K562 (cell line): Measurements from ENCODE around the gene ELOVL1. TPM values are rescaled to one million over a fixed set of nuclear protein-coding genes. Genes with fewer than 3 reads are reported as not detected.

Experiments used
- BRD9 ChIP-seq: fragments of 450-650 bp; IDR thresholded peaks from 2 replicates; pipeline ENCODE4 v1.6.1; 2018; ENCODE audit warnings: low read depth; ENCODE audit not compliant: partially characterized antibody
- IRF2 ChIP-seq: sonication (generic); formaldehyde crosslinking; IDR thresholded peaks from 2 replicates; pipeline ENCODE4 v1.8.1; 2022; ENCODE audit warnings: mild to moderate bottlenecking, missing genetic modification reagents
- KLF13 ChIP-seq: fragments of 450-650 bp; IDR thresholded peaks from 2 replicates; pipeline ENCODE4 v1.6.1; 2016; ENCODE audit warnings: missing genetic modification characterization, low read depth, mild to moderate bottlenecking, missing compliant biosample characterization, moderate library complexity, borderline replicate concordance
- RUNX1 ChIP-seq: sonication (generic); IDR thresholded peaks from 2 replicates; pipeline ENCODE4 v1.6.1; 2016; ENCODE audit warnings: antibody characterized with exemption, low read depth
- TAL1 ChIP-seq: fragments of 450-650 bp; IDR thresholded peaks from 2 replicates; pipeline ENCODE4 v1.6.1; 2016; ENCODE audit warnings: mild to moderate bottlenecking
- ZNF408 ChIP-seq: fragments of 250-450 bp; sonication (Bioruptor Pico); IDR thresholded peaks from 2 replicates; pipeline ENCODE4 v1.4.0; 2020; ENCODE audit warnings: low read depth, mild to moderate bottlenecking, moderate library complexity
- ZNF785 ChIP-seq: fragments of 250-450 bp; sonication (Bioruptor Pico); IDR thresholded peaks from 2 replicates; pipeline ENCODE4 v1.4.0; 2020; ENCODE audit warnings: mild to moderate bottlenecking
- polyA plus RNA-seq, 8 experiments: library from polyadenylated mRNA; depleted of rRNA in 4 of 8; stranded (reverse) in 5 of 8; unstranded in 3 of 8; fragments of >200 nt; fragmentation: Nextera tagmentation in 2 of 8; fragmentation: Illumina TruSeq in 1 of 8; extraction: Ambion mirVana in 2 of 8; extraction: Trizol in 1 of 8; gene quantifications; 2 replicates each; pipeline versions ENCODE4 v1.2.1 to v1.2.3, GENCODE V29; 2011 to 2014; ENCODE audit warnings: inconsistent platforms in 1 of 8, missing spikeins in 1 of 8
- total RNA-seq, 7 experiments: library from RNA; depleted of rRNA in 6 of 7; stranded (reverse); fragments of >200 nt in 6 of 7; fragmentation: Illumina TruSeq in 2 of 7; extraction: Trizol in 2 of 7; gene quantifications; 2 replicates each; pipeline versions ENCODE4 v1.2.1 to v1.2.3, GENCODE V29; 2011 to 2021; ENCODE audit warnings: low replicate concordance in 1 of 7
- TF ChIP-seq, protein P1 (sequence below): sonication (generic); formaldehyde crosslinking; IDR thresholded peaks from 2 replicates; pipeline ENCODE4 v1.4.0; 2020; ENCODE audit warnings: mild to moderate bottlenecking, missing genetic modification reagents
- TF ChIP-seq, protein P2 (sequence below): fragments of 150-350 bp; conservative IDR thresholded peaks from 2 replicates; pipeline ENCODE4 v1.6.1; 2014; ENCODE audit warnings: low read length

ELOVL1 gene
- total and polyA plus RNA-seq, 9 of the 15 experiments (the other 6 are each of a cell fraction or from before 2014, with no cell fraction given), result 51.0 to 157 (median 70.3) TPM

DNA sequence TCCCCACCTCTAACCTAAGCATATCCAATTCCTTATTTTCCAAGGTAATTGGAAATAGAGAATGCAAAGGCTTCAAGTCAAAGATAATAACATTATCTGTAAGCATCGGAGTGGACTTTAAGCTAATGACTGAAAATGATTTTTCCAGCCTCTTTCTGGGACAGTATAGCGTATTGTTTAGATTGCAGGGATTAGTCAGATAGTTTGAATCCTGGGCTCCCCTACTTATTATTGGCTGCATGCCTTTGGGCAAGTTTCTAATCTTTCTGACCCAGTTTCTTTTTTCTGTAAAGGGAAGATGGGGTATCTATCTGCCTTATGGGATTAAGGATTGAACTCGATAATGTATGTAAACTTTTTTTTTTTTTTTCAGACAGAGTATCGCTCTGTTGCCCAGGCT lies 10.6 kb downstream of the ELOVL1 start (continued):
- TF ChIP-seq, protein P1, sequence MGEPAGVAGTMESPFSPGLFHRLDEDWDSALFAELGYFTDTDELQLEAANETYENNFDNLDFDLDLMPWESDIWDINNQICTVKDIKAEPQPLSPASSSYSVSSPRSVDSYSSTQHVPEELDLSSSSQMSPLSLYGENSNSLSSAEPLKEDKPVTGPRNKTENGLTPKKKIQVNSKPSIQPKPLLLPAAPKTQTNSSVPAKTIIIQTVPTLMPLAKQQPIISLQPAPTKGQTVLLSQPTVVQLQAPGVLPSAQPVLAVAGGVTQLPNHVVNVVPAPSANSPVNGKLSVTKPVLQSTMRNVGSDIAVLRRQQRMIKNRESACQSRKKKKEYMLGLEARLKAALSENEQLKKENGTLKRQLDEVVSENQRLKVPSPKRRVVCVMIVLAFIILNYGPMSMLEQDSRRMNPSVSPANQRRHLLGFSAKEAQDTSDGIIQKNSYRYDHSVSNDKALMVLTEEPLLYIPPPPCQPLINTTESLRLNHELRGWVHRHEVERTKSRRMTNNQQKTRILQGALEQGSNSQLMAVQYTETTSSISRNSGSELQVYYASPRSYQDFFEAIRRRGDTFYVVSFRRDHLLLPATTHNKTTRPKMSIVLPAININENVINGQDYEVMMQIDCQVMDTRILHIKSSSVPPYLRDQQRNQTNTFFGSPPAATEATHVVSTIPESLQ, result no peak
- TF ChIP-seq RUNX1 (no peak), ZNF785 (no peak), KLF13 (no peak), ZNF408 (no peak), TAL1 (no peak), BRD9 (no peak), IRF2 (no peak)
- TF ChIP-seq, protein P2, sequence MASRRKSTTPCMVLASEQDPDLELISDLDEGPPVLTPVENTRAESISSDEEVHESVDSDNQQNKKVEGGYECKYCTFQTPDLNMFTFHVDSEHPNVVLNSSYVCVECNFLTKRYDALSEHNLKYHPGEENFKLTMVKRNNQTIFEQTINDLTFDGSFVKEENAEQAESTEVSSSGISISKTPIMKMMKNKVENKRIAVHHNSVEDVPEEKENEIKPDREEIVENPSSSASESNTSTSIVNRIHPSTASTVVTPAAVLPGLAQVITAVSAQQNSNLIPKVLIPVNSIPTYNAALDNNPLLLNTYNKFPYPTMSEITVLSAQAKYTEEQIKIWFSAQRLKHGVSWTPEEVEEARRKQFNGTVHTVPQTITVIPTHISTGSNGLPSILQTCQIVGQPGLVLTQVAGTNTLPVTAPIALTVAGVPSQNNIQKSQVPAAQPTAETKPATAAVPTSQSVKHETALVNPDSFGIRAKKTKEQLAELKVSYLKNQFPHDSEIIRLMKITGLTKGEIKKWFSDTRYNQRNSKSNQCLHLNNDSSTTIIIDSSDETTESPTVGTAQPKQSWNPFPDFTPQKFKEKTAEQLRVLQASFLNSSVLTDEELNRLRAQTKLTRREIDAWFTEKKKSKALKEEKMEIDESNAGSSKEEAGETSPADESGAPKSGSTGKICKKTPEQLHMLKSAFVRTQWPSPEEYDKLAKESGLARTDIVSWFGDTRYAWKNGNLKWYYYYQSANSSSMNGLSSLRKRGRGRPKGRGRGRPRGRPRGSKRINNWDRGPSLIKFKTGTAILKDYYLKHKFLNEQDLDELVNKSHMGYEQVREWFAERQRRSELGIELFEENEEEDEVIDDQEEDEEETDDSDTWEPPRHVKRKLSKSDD, result no peak
- TF ChIP-seq, all 486 proteins: peak for 0
